Measurements from ENCODE around the gene PDCD11. TPM values are rescaled to one million over a fixed set of nuclear protein-coding genes. Genes with fewer than 3 reads are reported as not detected.
A peak's percentile ranks its signal among the peaks of the same experiment; 100 is the strongest.
"Not testable (repeated sequence)": the region's sequence is repeated elsewhere in the genome, so short reads cannot be mapped to it uniquely, and the experiment has no call there.

Gene PDCD11
- total RNA-seq, 1 experiment from 2014 or later: 55.7 TPM

GRCh38 chr10:103395754-103396066, 716 bp upstream of the PDCD11 start:
- H3K36me3 ChIP-seq (replicated peaks; ENCODE audit: control insufficient read depth, insufficient read depth, low read length): peaks cover 16% of the 10 kb centered on the region
- DNase-seq: no peak
- H3K4me3 ChIP-seq (ENCODE audit: insufficient read depth, low read depth, low read length): peak overlapping the region; percentile 98
- no peaks in the 10 kb centered on the region for H3K27me3 ChIP-seq (ENCODE audit: control insufficient read depth, insufficient read depth, low read length)

GRCh38 chr10:103396789-103397087, 312 bp downstream of the PDCD11 start:
- no peak for DNase-seq
- Histone ChIP-seq H3K27me3 (ENCODE audit: control insufficient read depth, insufficient read depth, low read length) (no peaks in the 10 kb centered on the region), H3K36me3 (replicated peaks; ENCODE audit: control insufficient read depth, insufficient read depth, low read length) (peaks cover 17% of the 10 kb centered on the region)

GRCh38 chr10:103397191-103397825, 882 bp downstream of the PDCD11 start:
- no peak for DNase-seq
- Histone ChIP-seq H3K4me3 (ENCODE audit: insufficient read depth, low read depth, low read length) (peak overlapping the region; percentile 98), H3K36me3 (replicated peaks; ENCODE audit: control insufficient read depth, insufficient read depth, low read length) (peaks cover 20% of the 10 kb centered on the region), H3K27me3 (ENCODE audit: control insufficient read depth, insufficient read depth, low read length) (no peaks in the 10 kb centered on the region)

More at GRCh38 chr10:103396789-103397087, 312 bp downstream of the PDCD11 start:
- H3K4me3 ChIP-seq (ENCODE audit: insufficient read depth, low read depth, low read length): peak overlapping the region; percentile 98

- Histone ChIP-seq H3K27me3 (ENCODE audit: control insufficient read depth, insufficient read depth, low read length) (no peaks in the 10 kb centered on the region), H3K4me3 (ENCODE audit: insufficient read depth, low read depth, low read length) (no peak overlapping the region), H3K36me3 (replicated peaks; ENCODE audit: control insufficient read depth, insufficient read depth, low read length) (peaks cover 61% of the 10 kb centered on the region)
- no peak for DNase-seq
These were observed 17.1 kb downstream of the PDCD11 start for GRCh38 chr10:103413564-103413963.

GRCh38 chr10:103415581-103415980, 19.2 kb downstream of the PDCD11 start:
- no peak for DNase-seq
- peaks cover 73% of the 10 kb centered on the region for H3K36me3 ChIP-seq (replicated peaks; ENCODE audit: control insufficient read depth, insufficient read depth, low read length)
- no peaks in the 10 kb centered on the region for H3K27me3 ChIP-seq (ENCODE audit: control insufficient read depth, insufficient read depth, low read length)
- no peak overlapping the region for H3K4me3 ChIP-seq (ENCODE audit: insufficient read depth, low read depth, low read length)

- no peak overlapping the region for H3K4me3 ChIP-seq (ENCODE audit: insufficient read depth, low read depth, low read length)
- DNase-seq: peak; percentile 43
- peaks cover 76% of the 10 kb centered on the region for H3K36me3 ChIP-seq (replicated peaks; ENCODE audit: control insufficient read depth, insufficient read depth, low read length)
- no peaks in the 10 kb centered on the region for H3K27me3 ChIP-seq (ENCODE audit: control insufficient read depth, insufficient read depth, low read length)
These were observed 20.2 kb downstream of the PDCD11 start for GRCh38 chr10:103416436-103417147.

- H3K27me3 ChIP-seq (ENCODE audit: control insufficient read depth, insufficient read depth, low read length); DNase-seq; H3K4me3 ChIP-seq (ENCODE audit: insufficient read depth, low read depth, low read length): not testable (repeated sequence)
- H3K36me3 ChIP-seq (replicated peaks; ENCODE audit: control insufficient read depth, insufficient read depth, low read length): peaks cover 76% of the 10 kb centered on the region
These were observed 20.7 kb downstream of the PDCD11 start for GRCh38 chr10:103417148-103417469.

GRCh38 chr10:103417601-103418000, 21.2 kb downstream of the PDCD11 start:
- no peak overlapping the region for H3K4me3 ChIP-seq (ENCODE audit: insufficient read depth, low read depth, low read length)
- no peak for DNase-seq
- H3K27me3 ChIP-seq (ENCODE audit: control insufficient read depth, insufficient read depth, low read length): no peaks in the 10 kb centered on the region
- peaks cover 77% of the 10 kb centered on the region for H3K36me3 ChIP-seq (replicated peaks; ENCODE audit: control insufficient read depth, insufficient read depth, low read length)

- H3K4me3 ChIP-seq (ENCODE audit: insufficient read depth, low read depth, low read length): no peak overlapping the region
- no peaks in the 10 kb centered on the region for H3K27me3 ChIP-seq (ENCODE audit: control insufficient read depth, insufficient read depth, low read length)
- H3K36me3 ChIP-seq (replicated peaks; ENCODE audit: control insufficient read depth, insufficient read depth, low read length): peaks cover 75% of the 10 kb centered on the region
- no peak for DNase-seq
These were observed 22.7 kb downstream of the PDCD11 start for GRCh38 chr10:103419101-103419500.

GRCh38 chr10:103423748-103424147, 27.3 kb downstream of the PDCD11 start:
- Histone ChIP-seq H3K36me3 (replicated peaks; ENCODE audit: control insufficient read depth, insufficient read depth, low read length) (peaks cover 59% of the 10 kb centered on the region), H3K4me3 (ENCODE audit: insufficient read depth, low read depth, low read length) (no peak overlapping the region), H3K27me3 (ENCODE audit: control insufficient read depth, insufficient read depth, low read length) (no peaks in the 10 kb centered on the region)
- DNase-seq: no peak

- Histone ChIP-seq H3K27me3 (ENCODE audit: control insufficient read depth, insufficient read depth, low read length) (no peaks in the 10 kb centered on the region), H3K4me3 (ENCODE audit: insufficient read depth, low read depth, low read length) (no peak overlapping the region), H3K36me3 (replicated peaks; ENCODE audit: control insufficient read depth, insufficient read depth, low read length) (peaks cover 48% of the 10 kb centered on the region)
- DNase-seq: no peak
These were observed 31.4 kb downstream of the PDCD11 start for GRCh38 chr10:103427866-103428265.

- DNase-seq: no peak
- Histone ChIP-seq H3K4me3 (ENCODE audit: insufficient read depth, low read depth, low read length) (no peak overlapping the region), H3K27me3 (ENCODE audit: control insufficient read depth, insufficient read depth, low read length) (no peaks in the 10 kb centered on the region), H3K36me3 (replicated peaks; ENCODE audit: control insufficient read depth, insufficient read depth, low read length) (peaks cover 45% of the 10 kb centered on the region)
These were observed 32.7 kb downstream of the PDCD11 start for GRCh38 chr10:103428989-103429643.

GRCh38 chr10:103429647-103430046, 33.2 kb downstream of the PDCD11 start:
- Histone ChIP-seq H3K4me3 (ENCODE audit: insufficient read depth, low read depth, low read length) (no peak overlapping the region), H3K36me3 (replicated peaks; ENCODE audit: control insufficient read depth, insufficient read depth, low read length) (peaks cover 39% of the 10 kb centered on the region), H3K27me3 (ENCODE audit: control insufficient read depth, insufficient read depth, low read length) (no peaks in the 10 kb centered on the region)
- no peak for DNase-seq

- H3K4me3 ChIP-seq (ENCODE audit: insufficient read depth, low read depth, low read length): no peak overlapping the region
- DNase-seq: no peak
- H3K27me3 ChIP-seq (ENCODE audit: control insufficient read depth, insufficient read depth, low read length): no peaks in the 10 kb centered on the region
- H3K36me3 ChIP-seq (replicated peaks; ENCODE audit: control insufficient read depth, insufficient read depth, low read length): peaks cover 36% of the 10 kb centered on the region
These were observed 35.5 kb downstream of the PDCD11 start for GRCh38 chr10:103431902-103432301.

- peaks cover 41% of the 10 kb centered on the region for H3K36me3 ChIP-seq (replicated peaks; ENCODE audit: control insufficient read depth, insufficient read depth, low read length)
These were observed 37.4 kb downstream of the PDCD11 start for GRCh38 chr10:103433858-103434257.

More at GRCh38 chr10:103433858-103434257, 37.4 kb downstream of the PDCD11 start:
- no peak for DNase-seq
- Histone ChIP-seq H3K4me3 (ENCODE audit: insufficient read depth, low read depth, low read length) (no peak overlapping the region), H3K27me3 (ENCODE audit: control insufficient read depth, insufficient read depth, low read length) (no peaks in the 10 kb centered on the region)
